ENCODE data around the gene TMC6. TPM values are rescaled to one million over a fixed set of nuclear protein-coding genes. Genes with fewer than 3 reads are reported as not detected.

The TMC6 gene
- total RNA-seq, 1 donor from 2014 or later, result 80.1 TPM

Other genes starting within 250 kb of the TMC6 start
- gene TNRC6C, start 170.1 kb downstream of the TMC6 start, total RNA-seq, result 17.8 TPM
- gene TMC8, start 2.0 kb upstream of the TMC6 start, total RNA-seq, result 2.2 TPM
- not detected for gene C17orf99, start 17.6 kb upstream of the TMC6 start, total RNA-seq
- 116 TPM for gene SYNGR2, start 39.8 kb upstream of the TMC6 start, total RNA-seq
- gene TK1, start 58.3 kb upstream of the TMC6 start, total RNA-seq, result 1.2 TPM
- gene AFMID, start 58.6 kb upstream of the TMC6 start, total RNA-seq, result 22.3 TPM
- gene BIRC5, start 85.5 kb upstream of the TMC6 start, total RNA-seq, result 0.38 TPM
- not detected for gene TMEM235, start 102.9 kb upstream of the TMC6 start, total RNA-seq
- 49.9 TPM for gene SOCS3, start 231.3 kb upstream of the TMC6 start, total RNA-seq
- gene PGS1, start 249.9 kb upstream of the TMC6 start, total RNA-seq, result 22.1 TPM